HEK293T (cell line): ENCODE measurements around the gene PHF13.

ENCODE experiments used
- CTCF ChIA-PET: fragments of 350-600 bp; formaldehyde crosslinking; extraction: SDS; loops from one replicate; lab custom pipeline; 2021; ENCODE audit warnings: antibody characterized with exemption, inconsistent platforms; lab: Yijun Ruan, JAX
- POLR2A ChIA-PET: fragments of 350-600 bp; formaldehyde crosslinking; extraction: SDS; loops from one replicate; lab custom pipeline; 2020; ENCODE audit warnings: antibody characterized with exemption, inconsistent platforms; lab: Yijun Ruan, JAX
- DNase-seq: peaks from one replicate; pipeline ENCODE4 v3.0.0; 2012; ENCODE audit warnings: mixed read lengths; ENCODE audit errors: extremely low spot score
- ARNT ChIP-seq: fragments of 450-650 bp; IDR thresholded peaks from 2 replicates; pipeline ENCODE4 v1.6.1; 2017; ENCODE audit warnings: mild to moderate bottlenecking
- BHLHE40 ChIP-seq: fragments of 450-650 bp; IDR thresholded peaks from 2 replicates; pipeline ENCODE4 v1.6.1; 2016; ENCODE audit warnings: mild to moderate bottlenecking, moderate library complexity, borderline replicate concordance
- CTBP1 ChIP-seq: fragments of 450-650 bp; IDR thresholded peaks from 2 replicates; pipeline ENCODE4 v1.6.1; 2016; ENCODE audit warnings: borderline replicate concordance
- ELF4 ChIP-seq: fragments of 450-650 bp; IDR thresholded peaks from 2 replicates; pipeline ENCODE4 v1.6.1; 2017; ENCODE audit warnings: antibody characterized with exemption
- FOXA1 ChIP-seq: fragments of 450-650 bp; IDR thresholded peaks from 2 replicates; pipeline ENCODE4 v1.6.1; 2016; ENCODE audit warnings: mild to moderate bottlenecking
- FOXK2 ChIP-seq: fragments of 450-650 bp; IDR thresholded peaks from 2 replicates; pipeline ENCODE4 v1.6.1; 2016; ENCODE audit warnings: mild to moderate bottlenecking
- FOXM1 ChIP-seq: fragments of 450-650 bp; IDR thresholded peaks from 2 replicates; pipeline ENCODE4 v1.6.1; 2017; ENCODE audit warnings: mild to moderate bottlenecking, borderline replicate concordance
- HDGF ChIP-seq: fragments of 450-650 bp; IDR thresholded peaks from 2 replicates; pipeline ENCODE4 v1.6.1; 2017; ENCODE audit warnings: antibody characterized with exemption, borderline replicate concordance
- L3MBTL2 ChIP-seq: fragments of 450-650 bp; conservative IDR thresholded peaks from 2 replicates; pipeline ENCODE4 v1.6.1; 2016; ENCODE audit warnings: mild to moderate bottlenecking
- LEF1 ChIP-seq: fragments of 450-650 bp; IDR thresholded peaks from 2 replicates; pipeline ENCODE4 v1.6.1; 2017; ENCODE audit warnings: mild to moderate bottlenecking, borderline replicate concordance
- NFRKB ChIP-seq: fragments of 450-650 bp; IDR thresholded peaks from 2 replicates; pipeline ENCODE4 v1.6.1; 2016; ENCODE audit warnings: mild to moderate bottlenecking, moderate library complexity
- SP1 ChIP-seq: fragments of 450-650 bp; IDR thresholded peaks from 2 replicates; pipeline ENCODE4 v1.6.1; 2017
- SUZ12 ChIP-seq: fragments of 450-650 bp; IDR thresholded peaks from 2 replicates; pipeline ENCODE4 v1.6.1; 2016; ENCODE audit warnings: mild to moderate bottlenecking
- TARDBP ChIP-seq: fragments of 450-650 bp; IDR thresholded peaks from 2 replicates; pipeline ENCODE4 v1.6.1; 2016
- ZNF384 ChIP-seq: fragments of 450-650 bp; IDR thresholded peaks from 2 replicates; pipeline ENCODE4 v1.6.1; 2016
- TF ChIP-seq, protein P1 (sequence below): fragments of 450-650 bp; IDR thresholded peaks from 2 replicates; pipeline ENCODE4 v1.6.1; 2016

PHF13 gene

DNA sequence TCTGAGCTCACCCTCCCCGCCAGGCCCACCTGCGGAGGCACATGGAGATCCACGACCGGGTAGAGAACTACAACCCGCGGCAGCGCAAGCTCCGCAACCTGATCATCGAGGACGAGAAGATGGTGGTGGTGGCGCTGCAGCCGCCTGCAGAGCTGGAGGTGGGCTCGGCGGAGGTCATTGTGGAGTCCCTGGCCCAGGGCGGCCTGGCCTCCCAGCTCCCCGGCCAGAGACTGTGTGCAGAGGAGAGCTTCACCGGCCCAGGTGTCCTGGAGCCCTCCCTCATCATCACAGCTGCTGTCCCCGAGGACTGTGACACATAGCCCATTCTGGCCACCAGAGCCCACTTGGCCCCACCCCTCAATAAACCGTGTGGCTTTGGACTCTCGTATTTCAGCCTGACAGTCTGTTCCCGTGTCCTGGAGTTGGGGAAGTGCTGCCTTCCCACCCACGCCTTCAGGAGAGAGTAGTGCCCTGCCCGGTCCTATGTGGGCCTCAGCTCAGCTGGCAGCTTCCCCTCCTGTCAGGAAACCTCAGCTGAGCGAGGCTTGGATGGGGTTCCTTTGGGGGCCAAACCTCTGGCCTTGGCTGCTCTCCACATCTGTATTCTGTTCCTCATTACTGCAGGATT is 24.5 kb upstream of the PHF13 start:
- ChIA-PET CTCF (no interaction called here), POLR2A (interaction anchor here (0.9 to 2.4 kb wide), 2 partner anchors 9 to 11 kb away, joined by 3 to 12 read pairs; partner anchors contain the start of gene ZBTB48)
- DNase-seq = no peak
- no peak for TF ChIP-seq ZNF384
- TF ChIP-seq SP1 = no peak
- TF ChIP-seq, protein P1, sequence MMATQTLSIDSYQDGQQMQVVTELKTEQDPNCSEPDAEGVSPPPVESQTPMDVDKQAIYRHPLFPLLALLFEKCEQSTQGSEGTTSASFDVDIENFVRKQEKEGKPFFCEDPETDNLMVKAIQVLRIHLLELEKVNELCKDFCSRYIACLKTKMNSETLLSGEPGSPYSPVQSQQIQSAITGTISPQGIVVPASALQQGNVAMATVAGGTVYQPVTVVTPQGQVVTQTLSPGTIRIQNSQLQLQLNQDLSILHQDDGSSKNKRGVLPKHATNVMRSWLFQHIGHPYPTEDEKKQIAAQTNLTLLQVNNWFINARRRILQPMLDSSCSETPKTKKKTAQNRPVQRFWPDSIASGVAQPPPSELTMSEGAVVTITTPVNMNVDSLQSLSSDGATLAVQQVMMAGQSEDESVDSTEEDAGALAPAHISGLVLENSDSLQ = no peak
- no peak for TF ChIP-seq L3MBTL2
- TF ChIP-seq FOXM1 = no peak
- no peak for TF ChIP-seq CTBP1
- TF ChIP-seq LEF1 = no peak
- no peak for TF ChIP-seq TARDBP
- no peak for TF ChIP-seq HDGF
- TF ChIP-seq FOXK2 = no peak
- TF ChIP-seq ELF4 = no peak
- TF ChIP-seq NFRKB = no peak
- no peak for TF ChIP-seq SUZ12

DNA sequence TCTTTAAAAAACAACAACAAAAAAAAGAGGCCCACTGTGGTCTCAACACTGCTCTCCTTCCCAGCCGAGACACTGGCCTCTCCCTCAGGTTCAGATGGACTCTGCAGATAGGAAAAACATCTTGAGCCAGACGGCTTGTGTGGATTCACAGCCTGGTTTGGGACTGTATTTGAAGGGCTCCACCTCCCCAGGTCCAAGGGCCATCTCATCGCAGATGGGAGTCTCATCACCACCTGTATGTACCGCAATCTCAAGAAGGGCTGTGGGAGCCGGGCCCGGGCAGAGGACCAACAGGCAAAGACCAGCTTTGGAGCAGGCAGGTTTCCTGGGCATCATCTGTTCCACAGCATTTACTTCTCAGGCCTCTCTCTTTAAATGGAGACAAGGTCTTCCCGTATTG is 23.5 kb upstream of the PHF13 start:
- DNase-seq = no peak
- POLR2A ChIA-PET = interaction anchor here (0.9 to 2.4 kb wide), 2 partner anchors 10 kb away, joined by 3 to 12 read pairs; partner anchors contain the start of gene ZBTB48
- TF ChIP-seq HDGF (no peak), ZNF384 (no peak), TARDBP (no peak), CTBP1 (no peak), SUZ12 (no peak), FOXK2 (no peak), ELF4 (no peak), L3MBTL2 (no peak), FOXA1 (no peak), SP1 (no peak), FOXM1 (no peak)
- TF ChIP-seq, protein P1 = no peak
- CTCF ChIA-PET = no interaction called here

DNA sequence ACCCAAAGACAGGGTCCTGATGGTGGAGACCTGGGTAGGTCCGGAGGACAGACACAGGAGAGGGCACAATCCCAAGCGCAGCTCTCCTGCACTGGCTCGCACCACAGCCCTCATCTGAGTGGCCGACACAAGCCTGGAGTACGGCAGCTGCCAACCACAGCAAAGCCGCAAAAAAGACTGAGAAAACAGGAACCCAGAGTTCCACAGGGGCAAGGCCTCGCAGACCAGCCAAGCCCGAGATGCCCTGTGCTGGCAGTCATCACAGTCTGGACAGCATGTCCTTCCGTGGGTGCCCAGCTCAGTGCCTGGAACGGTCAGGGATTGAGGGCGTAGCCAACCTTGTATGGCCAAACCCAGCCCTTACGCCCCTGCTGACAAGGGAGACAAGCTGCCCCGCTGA is 22.3 kb upstream of the PHF13 start:
- ChIA-PET POLR2A (interaction anchor here (0.6 to 2.7 kb wide), 3 partner anchors 12 to 39 kb away, joined by 3 to 8 read pairs (median 3); partner anchors contain the start of gene ZBTB48), CTCF (interaction anchor here (0.7 kb wide), 1 partner anchor 76 kb away, joined by 3 read pairs; no protein-coding TSS in a partner anchor)
- no peak for DNase-seq
- TF ChIP-seq TARDBP = no peak
- TF ChIP-seq SP1 = no peak
- no peak for TF ChIP-seq ELF4
- TF ChIP-seq HDGF = no peak
- TF ChIP-seq ARNT = no peak
- TF ChIP-seq CTBP1 = no peak
- TF ChIP-seq, protein P1 = no peak
- no peak for TF ChIP-seq FOXK2
- TF ChIP-seq BHLHE40 = no peak
- TF ChIP-seq ZNF384 = no peak
- TF ChIP-seq FOXM1 = no peak
- TF ChIP-seq SUZ12 = no peak

DNA sequence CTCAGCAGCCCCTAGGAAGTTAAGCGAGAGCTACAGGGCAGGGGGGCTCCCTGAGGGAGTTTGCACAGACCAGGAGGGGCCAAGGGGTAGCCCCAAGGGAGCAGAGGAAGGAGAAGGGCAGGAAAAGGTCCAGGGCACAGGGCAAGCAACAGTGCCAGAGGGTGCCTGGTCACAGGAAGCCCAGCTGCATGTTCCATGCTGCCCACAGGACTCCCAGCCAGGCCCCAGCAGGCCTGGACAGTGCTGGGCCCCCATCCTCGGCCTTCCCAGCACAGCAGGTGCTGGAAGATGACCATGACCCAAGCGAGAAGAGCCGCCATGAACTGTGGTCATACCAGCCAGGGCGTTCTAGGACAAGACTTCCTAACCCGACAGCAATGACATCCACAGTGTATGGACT is 21.9 kb upstream of the PHF13 start:
- no peak for DNase-seq
- ChIA-PET POLR2A (interaction anchor here (0.6 to 2.7 kb wide), 3 partner anchors 12 to 39 kb away, joined by 3 to 8 read pairs (median 3); partner anchors contain the start of gene ZBTB48), CTCF (no interaction called here)
- no peak for TF ChIP-seq FOXK2
- no peak for TF ChIP-seq FOXM1
- no peak for TF ChIP-seq L3MBTL2
- TF ChIP-seq FOXA1 = no peak
- no peak for TF ChIP-seq TARDBP
- TF ChIP-seq CTBP1 = no peak
- TF ChIP-seq, protein P1 = no peak
- TF ChIP-seq BHLHE40 = no peak
- no peak for TF ChIP-seq ZNF384
- no peak for TF ChIP-seq LEF1
- TF ChIP-seq NFRKB = no peak
- no peak for TF ChIP-seq ELF4
- TF ChIP-seq SP1 = no peak
- TF ChIP-seq SUZ12 = no peak
- no peak for TF ChIP-seq HDGF
- TF ChIP-seq ARNT = no peak

DNA sequence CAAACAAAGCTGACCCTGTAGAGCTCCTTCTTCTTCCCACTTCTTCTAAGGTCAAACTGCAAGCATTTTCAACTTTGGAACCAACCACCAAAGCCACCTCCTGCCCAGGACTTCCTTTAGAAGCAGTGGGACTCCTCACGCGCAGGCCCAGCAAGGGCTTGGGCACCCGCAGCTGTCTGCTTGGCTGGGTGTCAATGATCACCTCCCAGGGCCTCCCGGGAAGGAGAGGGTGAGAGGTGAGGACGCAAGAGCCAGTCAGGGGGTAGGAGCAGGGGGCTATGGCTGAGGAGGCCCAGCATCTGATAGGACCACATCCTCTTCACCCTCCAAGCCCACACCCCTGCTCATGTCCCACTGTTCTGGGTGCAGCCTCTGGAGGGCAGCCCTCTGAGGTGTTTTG is 21.1 kb upstream of the PHF13 start:
- POLR2A ChIA-PET = interaction anchor here (2.7 kb wide), 1 partner anchor 13 kb away, joined by 8 read pairs; the partner anchor contains the start of gene ZBTB48

More for the DNA sequence above, 21.1 kb upstream of the PHF13 start:
- CTCF ChIA-PET = no interaction called here
- TF ChIP-seq ARNT = no peak
- TF ChIP-seq SUZ12 = no peak
- no peak for TF ChIP-seq L3MBTL2
- no peak for TF ChIP-seq FOXM1
- DNase-seq = no peak
